ENCODE measurements around the gene C1RL.

C1RL gene

DNA sequence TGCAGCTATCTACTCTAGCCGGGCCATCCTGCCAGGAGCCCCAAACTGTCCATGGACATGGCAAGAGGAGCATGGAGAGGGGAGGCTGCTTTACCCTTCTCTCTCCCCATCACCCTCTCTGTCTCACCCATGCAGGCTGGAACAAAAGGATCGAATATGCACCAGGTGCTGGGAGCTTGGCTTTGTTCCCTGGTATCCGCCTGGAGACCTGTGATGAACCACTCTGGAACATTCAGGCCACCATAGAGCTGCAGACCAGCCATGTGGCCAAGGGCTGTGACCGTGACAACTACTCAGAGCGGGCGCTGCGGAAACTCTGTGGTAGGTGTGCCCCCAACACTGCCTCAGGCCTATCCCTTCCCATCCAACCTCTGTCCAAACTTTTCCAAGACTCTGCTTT, 27.1 kb upstream of the C1RL start:
- no peak for DNase-seq

DNA sequence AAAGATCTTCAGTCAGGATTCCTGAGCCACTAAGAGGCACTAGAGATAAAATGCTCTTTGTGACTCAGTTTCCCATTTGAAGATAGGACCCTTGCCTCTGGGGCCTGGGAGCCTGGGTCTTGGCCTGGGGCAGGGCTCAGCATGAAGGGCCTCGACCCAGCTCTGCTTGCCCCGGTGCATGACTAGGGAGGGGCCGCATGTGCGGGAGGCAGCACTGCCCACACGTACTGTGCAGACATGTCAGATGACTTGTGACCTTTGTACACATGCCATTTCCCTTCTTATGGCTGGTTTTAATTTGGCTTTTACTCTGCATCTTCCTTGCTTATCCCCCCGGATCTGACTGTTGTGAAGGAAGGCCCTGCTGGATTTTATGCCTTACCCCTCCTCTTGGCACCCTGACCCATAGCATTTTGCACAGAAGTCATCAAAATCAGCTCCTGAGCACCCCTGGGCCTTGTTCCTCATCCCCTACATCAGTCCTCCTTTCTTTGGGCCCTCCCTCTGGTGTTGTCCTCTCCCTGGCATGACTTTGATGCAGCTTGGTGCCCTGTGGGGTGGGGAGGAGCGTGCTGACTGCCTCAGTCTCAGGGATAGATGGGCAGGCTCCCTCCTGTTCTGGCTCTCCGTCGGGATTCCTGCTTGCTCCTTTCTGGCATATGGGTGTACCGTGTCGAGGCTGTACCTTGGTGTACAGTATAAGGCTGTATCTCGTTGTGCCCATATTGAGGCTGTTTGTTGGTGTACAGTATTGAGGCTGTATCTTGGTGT, 25.6 kb upstream of the C1RL start:
- DNase-seq: no peak

DNA sequence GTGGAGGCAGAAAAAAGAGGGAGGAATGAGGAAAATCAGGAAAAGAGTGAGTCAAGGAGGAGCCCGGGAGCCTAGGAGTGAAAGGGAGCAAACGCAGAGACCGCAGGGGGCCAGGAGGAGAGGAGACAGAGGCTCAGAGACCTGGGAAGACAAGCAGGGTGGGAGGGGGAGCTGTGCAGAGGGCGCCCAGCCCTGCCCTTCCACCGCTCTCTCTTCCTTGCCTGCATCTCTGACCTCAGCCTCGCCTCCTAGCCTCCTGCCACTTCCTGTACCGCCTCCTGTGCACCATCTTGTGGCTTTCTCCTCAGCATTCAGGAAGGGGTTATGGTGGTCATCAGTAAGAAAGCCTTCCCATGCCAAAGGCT, 22.5 kb upstream of the C1RL start:
- peak; percentile 29 for DNase-seq

DNA sequence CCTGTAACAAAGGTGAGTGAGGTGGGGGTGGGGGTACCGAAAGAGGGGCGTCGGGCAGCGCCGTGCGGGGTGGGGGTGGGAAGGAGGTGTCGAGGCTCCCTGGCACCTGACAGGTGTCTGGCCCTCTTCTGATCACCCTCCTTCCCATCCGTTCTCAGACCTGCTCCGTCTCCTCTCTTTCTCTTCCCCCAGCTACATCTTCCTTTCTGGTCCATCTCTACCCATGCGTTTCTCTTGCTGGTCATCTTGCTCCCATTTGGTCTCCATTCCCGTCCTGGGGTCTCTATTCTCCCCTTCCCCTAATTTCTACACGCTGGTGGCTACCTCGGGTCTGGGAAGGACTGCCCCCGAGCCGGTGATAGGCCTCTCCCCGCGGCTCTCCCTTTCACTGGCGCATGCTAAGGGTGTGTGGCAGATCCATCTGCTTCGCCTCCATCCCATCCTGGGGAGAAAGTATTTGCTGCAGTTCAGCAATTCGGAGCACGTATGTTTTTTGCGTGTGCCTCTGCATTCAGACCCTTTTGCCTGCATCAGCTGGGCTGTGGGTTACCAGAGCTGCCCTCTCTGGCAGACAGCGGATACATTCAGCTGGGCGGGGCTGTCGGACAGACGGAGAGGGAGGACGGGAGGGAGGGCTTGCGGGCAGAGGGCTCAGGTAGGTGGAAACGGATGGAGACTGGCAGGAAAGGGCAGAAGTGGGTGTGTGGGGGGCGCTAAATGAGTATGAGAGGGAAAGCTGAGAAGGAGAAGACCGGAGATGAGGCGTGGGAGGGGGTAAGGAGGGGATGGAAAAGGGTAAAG, 21.9 kb upstream of the C1RL start:
- DNase-seq: peak; percentile 60

DNA sequence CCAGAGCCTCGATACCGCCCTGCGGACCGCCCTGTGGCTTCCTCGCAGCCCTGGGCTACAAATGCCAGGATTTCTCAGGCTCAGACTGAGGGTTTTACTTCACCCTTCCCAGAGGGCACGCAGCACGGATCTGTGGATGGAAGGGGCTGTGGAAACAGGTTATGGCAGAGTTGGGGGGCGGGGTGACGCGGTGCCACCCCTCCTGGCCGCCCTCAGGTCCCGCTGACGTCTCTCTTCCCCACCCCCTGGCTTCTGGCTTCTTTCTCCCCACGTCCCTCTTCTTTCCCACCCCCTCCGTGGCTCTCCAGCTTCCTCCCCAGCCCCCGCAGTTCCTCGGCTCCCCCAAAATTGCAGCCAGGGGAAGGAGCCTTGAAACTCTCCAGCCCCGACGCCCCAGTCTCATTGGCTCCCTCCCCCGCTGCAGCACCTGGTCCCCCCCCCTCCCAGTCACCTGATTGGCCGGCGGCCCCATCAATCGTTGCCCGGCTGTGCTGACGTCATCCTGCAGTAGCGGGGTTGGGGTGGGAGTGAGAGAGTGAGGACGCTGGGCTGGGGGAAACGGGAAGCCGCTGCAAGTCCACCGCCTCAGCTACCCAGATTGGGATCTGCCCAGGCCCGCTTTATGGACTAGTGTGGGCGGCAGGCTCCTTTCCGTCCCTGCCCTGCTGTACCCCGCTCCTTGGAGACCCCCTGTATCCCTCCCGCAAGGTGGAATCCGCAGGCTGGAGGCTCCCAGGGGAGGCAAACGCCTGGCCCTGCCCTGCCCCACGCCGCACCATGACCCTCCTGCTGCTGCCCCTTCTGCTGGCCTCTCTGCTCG, 21.1 kb upstream of the C1RL start, which contains the start of gene CLSTN3:
CLSTN3 (plus strand) TSS at position 500 of the 820 bp plus-strand sequence; CDS start at position 778, 278 bp downstream.
- DNase-seq: peak; percentile 85

DNA sequence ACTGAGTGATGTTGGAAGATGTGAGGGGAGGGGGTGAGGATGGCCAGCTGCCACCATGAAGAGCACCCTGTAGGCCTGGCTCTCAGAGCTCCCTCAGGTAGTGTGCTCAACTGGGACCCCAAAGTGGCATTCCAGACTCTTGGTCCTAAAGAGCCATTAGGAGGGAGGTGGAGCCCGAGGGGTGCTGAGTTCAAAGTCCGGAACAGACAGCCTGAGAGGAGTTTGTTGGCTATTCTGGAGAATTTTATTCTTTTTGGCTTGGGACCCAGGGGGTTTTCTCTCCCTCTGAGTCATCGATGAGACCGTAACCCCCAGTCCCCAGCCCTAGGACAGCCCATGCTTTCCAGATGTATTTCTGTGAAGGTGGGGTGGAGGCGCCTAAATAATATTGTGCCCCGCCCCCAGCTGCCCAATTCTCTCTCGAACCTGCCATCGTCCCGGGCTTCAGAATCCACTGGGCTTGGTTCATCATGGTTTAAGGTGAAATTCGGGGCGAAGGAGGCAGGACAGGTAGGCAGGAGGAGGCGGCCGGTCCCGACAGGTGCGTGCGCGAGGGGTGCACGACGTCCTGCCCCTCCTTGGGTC, 20.4 kb upstream of the C1RL start:
- peak; percentile 7 for DNase-seq

DNA sequence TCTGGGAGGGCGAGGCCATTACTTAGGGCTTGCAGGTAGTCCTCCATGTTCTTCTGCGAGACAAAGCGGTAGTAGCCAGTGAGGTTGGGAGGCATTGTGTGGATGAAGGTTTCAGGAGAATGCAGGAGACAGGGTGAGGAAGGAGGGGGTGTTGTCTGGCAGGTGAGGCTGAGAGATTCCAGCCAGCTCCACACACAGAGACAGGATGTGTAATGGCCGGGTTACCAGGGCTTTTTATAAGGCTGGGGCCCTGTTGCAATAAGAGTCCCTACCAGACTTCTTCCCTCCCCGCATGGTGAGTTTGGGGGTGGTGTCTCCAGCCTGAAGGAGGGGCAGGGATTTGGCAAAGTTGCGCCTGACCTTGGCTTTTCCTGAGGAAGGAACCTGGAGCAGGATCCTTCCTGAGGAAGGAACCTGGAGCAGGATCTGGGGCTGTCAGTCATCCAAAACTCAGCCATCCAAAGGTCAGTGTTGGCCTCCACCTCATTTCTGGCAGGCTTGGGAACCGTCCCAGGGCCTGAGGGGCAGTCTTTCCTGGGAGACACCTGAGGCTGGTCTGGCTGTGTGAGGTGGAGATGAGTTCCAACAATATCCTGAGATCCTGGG, 19.8 kb upstream of the C1RL start, which contains the start of gene RBP5:
RBP5 (minus strand) TSS at position 209 of the 606 bp plus-strand sequence; CDS start at position 95, 114 bp downstream.
- no peak for DNase-seq

DNA sequence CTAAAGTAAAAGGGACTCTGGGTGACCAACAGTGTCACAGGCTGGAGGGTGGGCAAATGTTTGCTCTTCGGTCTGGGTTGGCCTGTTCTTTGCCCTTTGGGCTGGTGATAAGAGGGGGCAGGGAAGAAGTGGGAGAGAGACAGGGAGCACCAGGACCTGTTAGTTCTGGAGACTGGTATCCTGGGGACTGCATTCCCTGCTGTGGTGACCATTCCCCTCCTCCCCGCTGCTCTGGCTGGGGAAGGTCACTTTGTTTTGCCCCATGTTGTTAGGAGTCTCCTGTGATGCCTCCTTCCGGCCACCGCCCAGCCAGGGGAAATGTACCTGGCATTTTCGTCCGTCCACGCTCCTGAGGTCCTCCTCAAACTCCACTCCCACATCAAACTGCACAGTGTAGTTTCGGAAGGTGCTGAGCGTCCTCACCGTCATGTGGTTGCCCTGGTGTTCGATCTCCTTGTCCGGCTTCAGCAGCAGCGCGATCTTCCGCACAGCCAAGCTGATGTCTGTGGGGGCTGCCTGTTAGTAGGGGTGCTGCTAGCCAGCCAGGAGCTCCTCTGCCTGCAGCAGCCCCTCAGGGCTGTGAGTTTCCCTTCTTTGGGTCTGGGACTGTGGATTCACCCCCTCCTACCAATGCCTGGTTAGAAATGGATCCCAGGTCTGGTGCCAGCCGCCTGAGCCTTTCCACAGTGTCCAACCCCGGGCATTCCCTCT, 19.1 kb upstream of the C1RL start:
- no peak for DNase-seq

DNA sequence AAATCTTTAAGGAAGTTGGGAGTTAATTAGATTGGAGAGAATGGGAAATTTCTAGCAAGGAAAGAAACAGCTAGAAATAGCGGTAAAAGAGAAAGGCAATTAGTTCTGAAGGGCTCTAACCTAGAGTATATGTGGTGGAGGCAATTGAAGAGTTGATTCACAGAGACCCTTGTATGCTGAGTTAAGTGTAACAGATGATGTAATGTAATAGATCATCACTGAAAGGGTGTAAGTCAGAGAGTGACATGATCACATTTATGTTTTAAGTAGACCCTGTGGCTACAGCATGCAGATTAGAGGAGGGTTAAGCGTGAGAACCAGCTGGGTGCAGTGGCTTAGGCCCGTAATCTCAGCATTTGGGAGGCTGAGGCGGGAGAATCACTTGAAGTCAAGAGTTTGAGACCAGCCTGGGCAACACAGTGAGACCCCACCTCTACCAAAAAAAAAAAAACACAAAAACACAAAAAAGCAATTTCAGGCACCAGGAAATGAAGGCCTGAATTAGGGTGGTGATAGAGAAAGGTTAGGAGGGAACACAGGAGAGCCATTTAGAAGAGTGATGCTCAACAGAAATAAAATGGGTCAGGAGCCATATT, 16.7 kb upstream of the C1RL start:
- DNase-seq: no peak

DNA sequence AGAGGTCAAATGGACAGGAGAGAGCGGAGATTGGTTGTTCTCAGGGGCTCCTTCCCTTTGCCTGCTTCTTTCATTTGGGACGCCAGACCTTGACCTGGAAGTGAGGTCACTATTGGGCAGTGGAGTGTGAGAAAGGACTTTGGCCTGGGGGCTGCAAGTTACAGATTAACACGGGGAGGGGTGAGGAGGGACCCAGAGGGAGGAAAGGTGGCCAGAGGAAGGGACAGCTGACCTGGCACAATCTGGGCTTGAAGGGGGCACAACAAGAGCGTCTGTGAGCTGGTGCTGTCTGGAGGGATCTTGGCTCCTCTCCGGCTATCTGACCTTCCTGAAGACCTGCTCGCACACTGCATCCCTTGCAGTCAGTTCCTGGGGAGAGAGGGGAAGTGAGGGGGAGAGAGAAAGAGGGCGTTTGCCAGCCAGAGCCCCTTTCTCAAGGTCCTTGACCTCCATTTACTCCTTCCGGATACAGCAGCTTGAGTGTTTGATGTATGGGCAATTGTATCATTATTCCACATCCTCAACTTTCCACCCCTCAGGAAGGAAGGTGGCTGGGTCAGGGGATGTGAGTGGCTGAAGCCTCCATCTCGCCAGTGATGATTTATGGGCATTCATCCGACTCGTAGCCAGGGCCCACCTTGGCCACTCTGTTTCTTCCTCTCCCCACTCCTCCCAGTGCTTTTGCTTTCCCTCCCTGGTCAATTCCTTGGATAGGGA, 14.9 kb upstream of the C1RL start:
- no peak for DNase-seq

DNA sequence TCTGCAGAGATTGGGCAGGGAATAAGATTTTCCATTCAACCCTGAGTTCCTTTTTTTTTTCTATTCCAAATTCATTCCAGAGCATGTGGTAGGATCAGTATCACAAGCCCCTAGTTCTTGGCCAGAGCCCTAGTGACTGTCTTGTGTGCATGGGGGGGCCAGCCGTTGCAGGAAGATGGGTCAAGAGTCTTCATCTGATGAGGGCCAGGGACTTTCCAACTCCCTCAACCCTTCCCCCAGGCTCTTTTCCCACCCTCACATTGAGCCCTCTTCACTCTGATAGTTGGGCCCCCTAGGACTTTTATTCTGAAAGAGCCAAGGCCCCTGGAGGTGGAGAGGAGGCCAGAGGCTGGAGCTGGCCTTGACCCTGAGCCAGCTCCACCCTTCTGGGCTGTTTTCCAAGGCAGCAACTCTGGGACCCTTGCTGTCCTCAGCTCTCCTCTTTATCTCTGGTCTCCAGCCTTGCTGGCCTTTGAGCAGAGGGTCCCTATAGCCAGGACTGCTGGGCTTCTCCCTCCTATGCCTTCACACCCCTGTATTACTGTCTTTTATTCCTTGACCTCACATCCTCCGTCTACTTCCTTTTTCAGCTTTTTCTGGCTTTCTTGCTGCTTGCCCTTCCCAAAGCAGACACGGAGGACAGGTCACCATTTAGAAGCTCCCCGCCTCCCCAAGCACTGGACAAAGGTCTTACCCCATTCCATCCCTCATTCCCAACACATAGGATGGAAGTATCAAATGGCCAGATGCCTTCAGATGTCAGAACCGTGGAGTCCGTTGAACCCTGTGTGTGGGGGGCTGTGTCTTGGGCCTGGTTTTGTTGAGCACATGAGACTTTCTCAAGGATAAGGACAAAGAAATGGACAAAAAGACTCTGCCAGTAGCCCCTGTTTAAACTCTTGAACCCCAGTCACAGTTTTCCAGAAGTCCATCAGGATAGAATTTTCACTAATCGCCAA, 14.1 kb upstream of the C1RL start:
- DNase-seq: no peak

DNA sequence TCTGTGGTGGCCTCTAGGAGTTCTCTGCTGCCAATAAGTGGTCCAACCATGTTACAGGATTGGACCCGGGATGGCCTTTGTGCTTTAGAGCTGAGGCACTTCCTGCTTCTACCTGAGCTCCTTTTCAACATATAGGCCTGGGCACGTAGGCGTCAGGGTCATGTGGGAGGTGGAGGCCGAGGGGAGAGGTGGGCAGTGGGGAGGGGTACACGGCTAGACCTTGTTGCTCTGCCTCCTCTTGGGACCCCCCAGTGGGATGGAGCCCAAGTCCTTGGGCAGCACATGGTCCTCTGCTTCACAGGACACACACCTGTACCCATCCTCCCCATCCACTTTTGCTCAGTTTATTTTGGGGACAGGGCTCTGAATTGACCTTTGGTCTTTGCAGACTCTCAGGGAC, 12.3 kb upstream of the C1RL start:
- no peak for DNase-seq

DNA sequence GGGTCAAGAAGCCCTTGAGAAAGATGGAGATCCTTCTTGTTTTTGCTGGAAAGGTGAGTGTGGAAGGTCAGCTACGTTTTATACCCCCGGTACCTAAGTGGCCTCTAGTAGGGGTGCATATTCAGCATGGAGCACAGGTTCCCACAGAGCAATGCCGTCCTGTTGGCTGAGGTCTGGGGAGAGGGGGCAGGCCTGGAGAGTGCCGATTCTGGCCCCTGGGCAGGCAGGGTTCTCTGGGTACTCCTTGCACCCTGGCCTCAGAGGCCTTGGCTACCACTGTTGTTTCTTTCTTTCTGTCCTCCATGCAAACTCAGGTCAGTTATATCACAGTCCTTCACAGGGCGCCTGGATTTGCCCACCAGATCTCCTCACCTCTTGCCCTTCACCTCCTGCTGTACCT, 11.2 kb upstream of the C1RL start:
- DNase-seq: no peak

DNA sequence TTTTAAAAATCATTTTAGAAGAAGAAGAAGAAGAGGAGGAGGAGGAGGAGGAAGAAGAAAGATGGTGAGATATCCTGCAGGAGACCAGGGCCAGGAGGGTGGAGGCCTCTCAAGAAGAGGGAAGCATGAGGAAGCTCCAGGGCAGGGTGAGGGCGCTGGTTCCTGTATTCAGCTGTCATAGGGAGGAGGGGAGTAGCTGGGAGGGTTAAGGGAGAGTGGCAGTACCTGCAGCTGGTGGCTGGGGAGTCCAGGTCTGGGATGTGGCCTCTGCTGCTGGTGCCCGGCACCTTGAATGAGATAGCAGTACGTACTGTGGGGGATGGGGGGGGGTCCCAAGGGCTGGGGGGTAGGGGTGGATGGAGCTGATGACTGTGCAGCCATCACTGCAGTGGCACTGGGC, 9.9 kb upstream of the C1RL start:
- no peak for DNase-seq

DNA sequence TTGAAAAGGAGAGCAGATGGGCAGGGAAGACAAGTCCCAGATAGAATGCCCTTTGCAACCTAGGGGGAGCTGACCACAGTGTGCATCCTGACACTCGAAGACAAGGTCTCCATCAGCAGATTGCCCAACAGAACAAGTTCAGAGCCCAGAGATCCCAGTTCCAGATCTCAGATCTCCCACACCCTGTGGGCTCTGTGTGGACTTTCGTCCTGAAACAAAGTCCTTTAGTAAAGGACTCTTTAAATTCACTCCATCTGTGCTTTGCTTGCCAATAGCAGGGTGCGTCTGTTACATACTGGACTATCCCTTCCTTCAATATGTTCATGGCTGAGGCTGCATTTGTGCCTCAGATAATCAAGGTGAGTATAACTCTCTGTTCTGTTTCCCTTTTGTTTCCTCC, 8.7 kb upstream of the C1RL start:
- no peak for DNase-seq

DNA sequence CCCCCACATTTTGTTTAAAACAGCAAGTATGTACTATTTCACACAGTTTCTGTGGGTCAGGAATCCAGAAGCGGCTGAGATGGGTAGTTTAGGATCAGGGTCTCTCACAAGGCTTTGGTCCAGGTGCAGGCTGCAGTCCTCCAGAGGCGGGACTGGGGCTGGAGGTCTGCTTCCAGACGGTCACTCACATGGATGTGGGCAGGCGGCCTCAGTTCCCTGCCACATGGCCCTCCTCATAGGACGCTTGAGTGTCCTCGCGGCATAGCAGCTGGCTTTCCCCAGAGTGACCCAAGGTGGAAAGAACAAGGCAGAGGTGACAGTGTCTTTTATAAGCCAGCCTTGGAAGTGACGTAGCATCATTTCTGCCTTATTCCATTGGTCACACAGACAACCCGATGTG, 7.9 kb upstream of the C1RL start:
- DNase-seq: no peak

DNA sequence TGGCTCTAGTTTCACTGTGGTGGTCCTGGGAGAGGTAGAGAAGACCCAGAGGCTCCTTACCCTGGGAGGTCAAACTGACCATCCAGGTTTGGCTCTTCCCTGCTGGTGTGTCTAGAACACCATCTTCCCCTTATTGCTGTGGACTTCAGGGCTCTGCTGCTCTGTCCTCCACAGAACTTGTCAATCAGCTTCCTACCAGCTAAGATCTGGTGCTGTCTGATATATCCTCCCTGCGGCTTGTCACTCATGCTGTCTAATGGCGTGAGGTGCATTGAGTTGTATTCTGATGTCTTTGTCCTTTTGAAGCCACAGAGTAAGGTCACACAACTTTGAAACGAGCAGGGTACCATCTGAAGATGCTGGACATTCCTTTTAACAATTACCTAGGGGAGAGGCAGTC, 7.2 kb upstream of the C1RL start:
- no peak for DNase-seq

DNA sequence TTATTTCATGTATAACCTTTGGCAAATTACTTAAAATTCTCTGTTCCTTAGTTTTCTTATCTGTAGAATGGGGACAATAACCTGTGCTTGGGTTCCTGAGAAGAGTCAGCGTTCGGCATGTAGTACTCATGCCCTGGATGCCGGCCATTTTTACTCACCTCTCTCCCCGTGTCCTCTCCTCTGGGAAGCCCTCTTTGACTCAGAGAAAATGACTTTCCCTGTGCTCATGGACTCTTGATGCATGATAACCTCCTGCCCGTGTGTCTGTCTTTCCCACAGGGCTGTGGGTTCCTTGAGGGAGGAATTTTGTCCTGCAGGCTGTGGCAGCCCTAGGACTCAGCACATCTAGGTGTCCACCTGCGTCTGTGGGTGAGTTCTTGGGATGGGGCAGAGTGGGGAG, 5.8 kb upstream of the C1RL start:
- no peak for DNase-seq

DNA sequence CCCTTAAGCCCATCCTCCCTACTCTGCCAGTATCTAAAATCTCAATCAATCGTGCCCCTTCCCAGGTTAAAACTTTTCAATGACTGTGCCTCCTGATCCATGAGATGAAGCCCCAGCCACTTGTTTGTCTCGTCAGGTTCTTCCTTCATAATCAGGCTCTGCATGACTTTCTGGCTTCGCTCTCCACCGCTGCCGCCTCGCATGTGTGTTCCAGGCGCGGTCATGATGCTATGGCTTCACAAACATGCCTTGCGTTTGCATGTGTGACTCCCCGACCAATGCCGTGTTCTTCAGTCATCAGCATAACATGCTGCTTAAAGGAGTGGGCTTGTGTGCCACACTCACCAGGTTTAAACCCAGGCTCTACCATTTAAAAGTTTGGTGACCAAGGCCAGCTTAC, 5.0 kb upstream of the C1RL start:
- no peak for DNase-seq
